Retina (tissue), 1 donor: ENCODE results near the gene C14orf119.

Source experiments
- DNase-seq: peaks from one replicate; pipeline ENCODE4 v3.0.0-alpha.2; 2016

C14orf119 gene

GRCh38 chr14:23128969-23129758 lies 33.9 kb downstream of the C14orf119 start:
- DNase-seq = no peak

- no peak for DNase-seq
Measured at GRCh38 chr14:23129759-23130316, 34.5 kb downstream of the C14orf119 start.

DNA sequence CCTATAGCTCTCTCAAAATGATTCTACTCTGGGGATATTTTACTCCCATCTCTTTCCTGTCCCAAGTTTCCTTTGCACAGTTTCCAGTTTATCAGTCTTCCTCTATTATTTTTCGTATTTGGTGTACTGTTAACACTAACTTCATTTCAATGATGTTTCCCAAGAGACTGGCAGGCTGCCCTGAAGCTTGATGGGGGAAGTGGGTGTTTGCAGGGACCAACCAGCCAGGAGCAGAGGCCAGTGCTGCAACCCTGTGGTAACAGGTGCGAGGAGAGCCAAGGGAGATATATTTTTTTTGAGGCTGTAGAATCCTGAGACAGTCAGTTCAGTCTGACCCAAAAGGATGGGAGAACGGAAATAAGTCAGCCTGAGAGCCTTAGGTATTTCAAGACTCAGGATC lies 35.6 kb downstream of the C14orf119 start:
- no peak for DNase-seq

- no peak for DNase-seq
Measured at GRCh38 chr14:23131482-23131881, 36.2 kb downstream of the C14orf119 start.

GRCh38 chr14:23132970-23133369 lies 37.7 kb downstream of the C14orf119 start:
- DNase-seq = no peak

- no peak for DNase-seq
Measured at GRCh38 chr14:23136566-23137133, 41.3 kb downstream of the C14orf119 start.

DNA sequence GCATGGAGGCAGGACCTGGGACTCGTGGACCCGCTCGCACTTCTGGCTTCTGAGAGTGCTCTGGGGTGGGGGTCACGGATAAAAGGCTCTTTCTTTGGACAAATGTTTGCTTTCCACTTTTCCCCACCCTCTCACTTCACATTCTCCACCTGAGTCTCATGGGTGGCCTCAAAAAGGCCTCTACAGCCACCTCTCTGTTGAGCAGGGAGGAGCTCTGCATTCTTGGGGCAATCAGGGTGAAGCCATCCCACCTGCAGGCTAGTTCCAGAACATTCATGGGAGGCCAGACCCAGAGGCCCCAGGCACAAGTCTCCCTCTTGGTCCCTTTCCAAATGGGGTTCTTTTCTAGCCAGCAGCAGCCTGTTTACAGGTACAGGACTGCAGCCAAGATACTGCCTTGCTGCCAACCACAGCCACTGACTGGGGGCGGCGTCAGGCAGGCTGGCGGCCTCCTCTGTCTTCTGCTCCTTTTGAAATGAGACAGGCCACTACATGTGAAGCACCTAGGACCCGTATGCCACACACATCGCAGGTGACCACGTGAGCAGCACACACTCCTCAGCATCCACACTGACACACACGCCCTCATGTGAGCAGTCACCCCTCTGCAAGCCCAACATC lies 42.0 kb downstream of the C14orf119 start:
- DNase-seq = no peak

DNA sequence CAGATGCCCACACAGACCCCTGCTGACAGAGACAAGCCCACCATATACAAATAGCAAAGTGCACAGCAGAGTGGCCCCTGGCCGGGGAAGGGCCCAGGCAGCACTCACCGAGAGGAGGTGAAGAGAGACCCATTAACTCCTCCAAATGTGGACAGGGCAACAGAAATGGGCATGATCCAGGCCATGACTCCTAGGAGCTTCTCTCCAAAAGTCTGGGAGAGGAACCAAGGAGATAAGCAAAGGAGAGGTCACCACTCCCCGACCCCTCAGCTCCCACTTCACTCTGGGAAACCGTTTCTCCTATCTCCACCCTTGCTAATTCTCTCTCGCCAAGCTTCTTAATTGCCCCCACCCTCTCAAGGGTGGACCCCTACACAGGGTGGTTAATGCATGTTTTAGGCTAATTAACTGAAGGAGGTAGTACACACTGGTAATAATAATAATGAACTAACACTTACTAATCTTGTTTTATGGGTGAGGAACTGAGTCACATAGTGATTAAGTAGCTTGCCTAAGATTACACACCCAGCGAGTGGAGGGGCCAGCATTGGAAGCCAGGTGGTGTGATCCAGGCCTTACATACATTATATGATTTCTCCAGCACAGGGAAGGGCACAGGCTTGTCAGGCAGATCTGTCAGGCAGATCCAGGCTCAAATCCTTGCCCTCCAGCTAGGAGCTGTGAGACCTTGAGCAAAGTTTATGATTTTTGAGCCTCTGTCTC lies 42.7 kb downstream of the C14orf119 start:
- no peak for DNase-seq

DNA sequence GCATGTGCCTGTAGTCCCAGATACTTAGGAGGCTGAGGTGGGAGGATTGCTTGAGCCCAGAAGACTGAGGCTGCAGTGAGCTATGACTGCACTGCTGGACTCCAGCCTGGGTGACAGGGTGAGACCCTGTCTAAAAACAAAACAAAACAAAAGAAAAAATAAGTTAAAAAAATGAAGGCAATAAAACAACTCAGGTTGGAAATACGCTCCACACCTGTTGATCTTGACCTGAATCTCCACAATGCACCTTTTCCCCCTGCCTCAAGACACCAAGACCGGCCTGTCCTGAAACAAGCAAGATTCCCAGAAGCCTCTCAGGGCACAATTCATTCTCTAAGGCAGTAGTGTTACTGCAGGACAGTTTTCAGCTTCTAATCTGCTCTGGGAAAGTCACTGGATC lies 44.6 kb downstream of the C14orf119 start:
- no peak for DNase-seq

GRCh38 chr14:23140371-23140770 lies 45.1 kb downstream of the C14orf119 start:
- no peak for DNase-seq

DNA sequence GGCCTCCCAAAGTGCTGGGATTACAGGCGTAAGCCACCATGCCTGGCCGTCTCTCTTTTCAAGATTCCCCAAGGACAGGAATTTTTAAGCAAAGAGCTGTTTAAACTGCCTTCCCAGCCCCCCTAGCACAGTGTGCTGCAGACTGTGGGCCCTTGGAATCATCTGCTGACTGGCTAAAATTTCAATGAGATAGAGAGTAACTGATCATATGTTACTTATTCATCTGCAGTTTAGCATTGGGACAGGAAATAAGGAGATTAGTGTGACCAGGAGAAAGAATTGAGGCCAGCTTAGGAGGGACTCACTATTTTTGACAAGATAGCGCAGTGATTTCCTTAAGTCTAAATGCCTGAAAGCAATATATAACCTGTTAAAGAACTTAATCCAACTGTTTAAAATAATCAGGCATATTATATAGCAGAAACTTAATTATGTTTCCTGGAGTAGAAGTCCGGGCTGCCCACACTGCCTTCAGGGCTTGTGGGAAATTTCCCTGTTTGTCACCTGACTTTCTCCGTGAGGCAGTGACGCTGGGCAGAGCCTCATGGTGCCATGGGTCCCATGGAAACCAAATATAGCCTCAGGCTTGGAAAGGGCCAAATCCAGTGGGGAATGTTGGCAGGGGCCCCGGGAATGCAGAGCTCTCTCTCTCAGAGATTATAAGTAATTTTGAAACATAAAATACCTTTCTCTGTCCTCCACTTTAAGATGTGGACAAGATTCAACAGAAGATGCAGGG lies 46.6 kb downstream of the C14orf119 start:
- DNase-seq = no peak

GRCh38 chr14:23142826-23143225 lies 47.5 kb downstream of the C14orf119 start:
- no peak for DNase-seq

GRCh38 chr14:23143911-23144310 lies 48.6 kb downstream of the C14orf119 start:
- DNase-seq = no peak

DNA sequence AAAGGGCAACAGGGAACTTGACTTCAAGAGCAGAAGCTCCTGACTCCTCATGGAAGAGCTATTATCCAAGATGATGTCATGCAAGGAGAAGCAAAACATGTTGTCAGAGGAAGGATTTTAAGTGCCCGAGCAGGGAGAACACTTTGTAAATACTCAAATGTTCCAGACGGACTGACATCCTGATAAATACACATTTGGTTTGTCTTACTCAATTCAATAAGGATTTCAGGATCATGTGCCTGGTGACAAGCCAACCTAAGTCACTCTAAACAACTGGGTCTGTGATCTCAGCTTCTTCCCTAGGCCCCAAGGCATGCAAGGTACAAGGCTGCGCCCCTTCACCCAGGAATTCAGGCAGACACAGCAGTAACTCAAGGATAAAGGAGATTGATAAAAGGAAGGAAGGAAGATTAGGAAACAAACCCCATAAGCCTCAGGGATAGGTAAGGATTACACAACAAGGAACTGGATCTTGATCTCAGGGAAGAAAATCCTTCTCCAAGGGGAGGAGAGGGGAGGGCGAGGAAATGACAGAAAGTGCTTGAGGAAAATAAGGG lies 50.6 kb downstream of the C14orf119 start:
- DNase-seq = no peak

DNA sequence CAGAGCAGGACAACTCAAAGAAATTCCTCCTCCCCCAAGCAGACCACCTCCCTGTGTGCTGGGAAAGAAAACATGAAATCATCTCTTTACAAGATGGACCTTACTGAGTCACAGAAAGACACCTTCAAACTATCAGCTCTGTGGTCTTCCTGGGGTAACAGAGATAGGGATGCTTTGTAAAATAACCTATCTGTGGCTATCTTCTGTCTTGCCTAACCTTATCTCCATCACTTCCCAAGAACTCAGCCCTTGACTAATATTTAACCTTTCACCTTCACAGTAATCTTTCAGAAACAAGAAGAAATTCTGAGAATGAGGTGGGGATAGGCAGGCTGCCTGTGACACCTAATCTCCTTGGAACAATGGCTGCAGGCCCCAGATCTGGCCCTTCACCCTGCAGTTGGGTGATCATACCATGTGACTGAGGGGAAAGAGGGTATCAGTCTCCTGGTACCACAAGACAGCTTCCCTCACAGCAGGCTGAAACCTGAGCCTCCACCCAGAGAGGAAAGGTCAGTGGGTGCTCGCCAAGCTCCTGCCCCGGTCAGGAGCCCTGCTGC lies 51.1 kb downstream of the C14orf119 start:
- DNase-seq = no peak

DNA sequence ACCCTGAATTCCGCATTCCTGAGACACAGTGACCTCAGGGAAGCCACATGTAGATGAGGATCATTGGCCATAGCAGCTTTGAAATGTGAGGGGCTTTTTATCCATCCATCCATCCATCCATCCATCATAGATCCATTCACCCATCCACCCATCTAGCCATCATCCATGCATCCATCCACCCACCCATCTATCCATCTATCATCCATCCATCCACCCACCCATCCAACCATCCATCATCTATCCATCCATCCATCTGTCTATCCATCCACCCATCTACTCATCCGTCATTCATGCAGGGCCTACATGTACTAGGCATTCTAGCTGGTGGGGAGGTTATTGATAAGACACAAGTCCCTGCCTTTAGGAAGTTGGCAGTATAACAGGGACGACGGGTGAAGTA lies 51.7 kb downstream of the C14orf119 start:
- DNase-seq = no peak

GRCh38 chr14:23147676-23148075 lies 52.4 kb downstream of the C14orf119 start:
- no peak for DNase-seq

DNA sequence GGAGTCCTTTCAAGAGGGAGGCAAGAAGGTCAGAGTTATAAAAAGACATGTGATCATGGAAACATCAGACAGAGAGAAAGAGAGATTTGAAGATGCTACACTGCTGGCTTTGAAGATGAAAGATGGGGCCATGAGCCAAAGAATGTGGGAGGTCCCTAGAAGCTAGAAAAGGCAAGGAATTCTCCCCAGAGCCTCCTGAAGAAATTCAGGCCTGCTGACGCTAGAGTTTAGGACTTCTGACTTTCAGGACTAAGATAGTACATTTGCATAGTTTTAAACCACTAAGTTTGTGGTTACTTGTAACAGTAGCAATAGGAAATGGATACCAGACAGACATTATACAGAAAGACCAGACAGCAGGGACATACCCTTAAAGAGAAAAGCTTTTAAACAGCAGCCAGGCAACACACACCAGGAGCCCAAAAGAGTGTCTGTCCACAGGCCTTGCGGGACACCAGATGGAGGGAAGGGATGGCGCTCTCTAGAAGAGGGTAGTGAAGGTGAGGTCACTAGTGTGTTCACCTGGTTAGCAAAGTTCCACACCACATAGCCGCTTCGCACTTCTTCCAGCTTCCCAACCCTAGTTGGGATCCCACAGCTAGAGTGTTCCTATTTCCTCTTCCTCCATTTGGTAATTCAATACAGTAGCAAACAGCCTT lies 53.4 kb downstream of the C14orf119 start:
- no peak for DNase-seq

DNA sequence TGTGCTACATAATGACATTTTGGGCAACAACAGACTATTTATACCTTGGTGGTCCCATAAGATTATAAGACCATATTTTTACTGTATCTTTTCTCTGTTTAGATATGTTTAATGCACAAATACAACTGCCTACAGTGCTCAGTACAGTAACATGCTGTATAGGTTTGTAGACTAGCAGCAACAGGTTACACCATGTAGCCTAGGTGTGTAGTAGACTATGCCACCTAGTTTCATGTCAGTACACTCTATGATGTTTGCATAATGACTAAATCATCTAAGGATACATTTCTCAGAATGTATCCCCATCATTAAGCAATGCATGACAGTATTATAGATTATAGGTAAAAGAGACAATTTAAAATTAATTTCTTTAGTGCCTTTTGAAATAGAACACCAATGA lies 54.4 kb downstream of the C14orf119 start:
- no peak for DNase-seq
